Stimulated activated CD8-positive, alpha-beta memory T cell treated with anti-CD3 and anti-CD28 coated beads, Interleukin-4, amount 100 ng/mL, for 4 hours (primary cell): ENCODE results near the gene ALKBH4.
"Not testable (repeated sequence)": the region's sequence is repeated elsewhere in the genome, so short reads cannot be mapped to it uniquely, and the experiment has no call there.

ENCODE experiments used
- DNase-seq, 2 donors: peaks; one replicate each; pipeline ENCODE4 v3.0.0-alpha.2; 2020; ENCODE audit warnings: low read depth in 2 of 2, low spot score in 1 of 2

The ALKBH4 gene

GRCh38 chr7:102429141-102429899 lies 35.3 kb downstream of the ALKBH4 start:
- DNase-seq: no peak

DNA sequence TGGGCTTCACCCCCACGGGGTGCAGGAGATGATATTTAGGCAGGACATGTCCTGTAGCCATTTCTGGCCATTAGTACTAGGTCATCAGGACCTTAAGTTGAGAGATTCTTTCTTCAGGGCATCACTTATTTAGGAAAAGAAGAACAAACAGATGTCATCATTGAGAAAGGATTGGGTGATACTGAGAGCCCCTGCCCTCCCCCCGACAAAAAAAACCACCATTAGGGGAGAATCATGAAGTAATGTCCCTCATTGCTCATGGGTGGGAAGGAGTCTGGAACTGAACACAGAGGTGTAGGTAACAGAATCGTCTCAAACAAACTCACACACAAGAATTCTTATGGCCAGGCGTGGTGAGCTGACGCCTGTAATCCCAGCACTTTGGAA lies 37.7 kb downstream of the ALKBH4 start:
- DNase-seq: no peak

- DNase-seq: peak; percentile 57 to 70
Measured at GRCh38 chr7:102426268-102427018, 38.2 kb downstream of the ALKBH4 start.

- DNase-seq: peak; percentile 69 to 74
Measured at GRCh38 chr7:102425639-102426267, 38.9 kb downstream of the ALKBH4 start.

- no peak for DNase-seq
Measured at GRCh38 chr7:102424787-102425218, 39.9 kb downstream of the ALKBH4 start.

DNA sequence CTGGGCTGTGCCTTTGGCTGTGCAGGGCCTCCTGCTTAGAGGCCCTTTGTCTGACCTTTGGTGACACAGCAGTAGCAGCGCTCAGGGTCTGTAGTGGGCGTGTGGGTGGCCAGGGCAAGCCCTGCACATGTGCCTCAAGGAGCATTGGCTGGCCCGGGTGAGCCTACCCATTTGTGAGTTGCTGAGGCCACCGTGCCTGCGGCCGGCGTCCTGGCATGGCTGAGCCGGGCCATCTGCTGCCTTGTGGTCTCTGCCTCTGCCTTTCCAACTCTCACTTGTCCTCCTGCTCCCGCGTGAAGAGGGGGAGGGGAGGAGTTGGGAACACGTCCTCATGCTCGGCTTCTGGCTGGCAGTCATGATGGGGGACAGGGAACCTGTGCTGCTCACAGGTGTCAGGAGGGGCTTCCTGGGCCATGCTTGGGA lies 40.5 kb downstream of the ALKBH4 start:
- DNase-seq: no peak

- DNase-seq: no peak
Measured at GRCh38 chr7:102421706-102422240, 42.9 kb downstream of the ALKBH4 start.

DNA sequence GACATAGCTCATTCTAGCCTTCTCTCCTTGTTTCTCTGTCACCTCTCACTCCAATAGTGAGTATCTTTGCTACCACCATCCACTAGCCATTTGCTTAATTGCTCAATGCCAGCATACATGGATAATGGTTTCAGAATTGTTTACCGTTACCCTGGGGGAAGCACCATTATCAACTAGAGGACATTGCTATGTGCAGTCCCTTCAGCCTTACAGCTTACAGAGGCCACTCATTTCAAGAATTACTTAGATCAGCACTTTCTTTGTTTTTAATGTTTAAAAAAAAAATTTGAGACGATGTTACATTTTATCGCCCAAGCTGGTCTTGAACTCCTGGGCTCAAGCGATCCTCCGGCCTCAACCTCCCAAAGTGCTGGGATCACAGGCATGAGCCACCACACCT lies 46.1 kb downstream of the ALKBH4 start:
- no peak for DNase-seq

DNA sequence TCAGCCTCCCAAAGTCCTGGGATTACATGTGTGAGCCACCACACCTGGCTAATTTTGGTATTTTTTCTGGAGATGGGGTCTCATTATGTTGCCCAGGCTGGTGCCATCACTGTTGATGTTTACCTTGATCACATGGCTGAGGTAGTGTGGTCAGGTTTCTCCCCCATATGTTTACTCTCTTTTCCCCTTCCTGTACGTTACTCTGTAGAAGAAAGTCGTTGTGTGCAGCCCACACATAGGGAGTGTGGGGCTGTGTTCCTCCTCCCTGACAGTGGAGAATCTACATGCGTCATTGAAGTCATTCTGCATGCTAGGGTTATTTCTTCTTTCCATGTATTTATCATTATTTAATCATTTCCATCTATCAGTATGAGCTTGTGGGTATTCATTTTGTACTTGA lies 47.6 kb downstream of the ALKBH4 start:
- DNase-seq: no peak

DNA sequence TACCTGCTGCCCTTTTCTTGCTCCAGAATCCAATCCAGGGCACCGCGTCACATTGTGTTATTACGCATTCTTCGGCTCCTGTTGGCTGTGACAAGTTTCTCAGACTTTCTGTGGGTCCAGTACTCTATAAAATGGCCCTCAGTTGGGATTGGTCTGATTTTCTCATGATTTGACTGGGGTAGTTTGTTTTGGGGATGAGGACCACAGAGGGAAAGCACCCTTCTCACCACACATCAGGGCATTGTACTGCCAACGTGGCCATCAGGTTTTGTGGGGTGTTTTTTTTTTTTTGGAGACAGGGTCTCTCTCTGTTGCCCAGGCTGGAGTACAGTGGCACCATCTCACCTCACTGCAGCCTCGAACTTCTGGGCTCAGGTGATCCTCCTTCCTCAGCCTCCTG lies 48.3 kb downstream of the ALKBH4 start:
- no peak for DNase-seq

GRCh38 chr7:102415685-102416225 lies 48.9 kb downstream of the ALKBH4 start:
- no peak for DNase-seq

DNA sequence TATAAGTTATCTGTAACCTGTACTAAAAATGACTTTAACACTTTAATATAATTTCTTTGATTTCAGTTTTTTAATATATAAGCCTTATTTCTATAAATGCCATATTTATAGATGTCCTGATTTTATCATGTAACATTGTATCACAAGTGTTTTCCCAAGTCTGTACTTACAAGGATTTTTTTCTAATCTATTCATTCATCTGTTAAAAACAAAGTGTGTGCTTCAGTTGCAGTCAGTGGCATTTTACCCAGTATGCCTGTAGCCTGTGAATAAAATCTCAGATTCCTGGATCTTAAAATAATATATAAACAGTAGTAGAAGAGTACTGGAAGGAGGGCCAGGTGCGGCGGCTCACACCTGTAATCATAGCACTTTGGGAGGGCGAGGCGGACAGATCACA lies 51.1 kb downstream of the ALKBH4 start:
- DNase-seq: no peak

GRCh38 chr7:102413091-102413490 lies 51.6 kb downstream of the ALKBH4 start:
- DNase-seq: no peak

- DNase-seq: no peak
Measured at GRCh38 chr7:102412548-102412947, 52.1 kb downstream of the ALKBH4 start.

DNA sequence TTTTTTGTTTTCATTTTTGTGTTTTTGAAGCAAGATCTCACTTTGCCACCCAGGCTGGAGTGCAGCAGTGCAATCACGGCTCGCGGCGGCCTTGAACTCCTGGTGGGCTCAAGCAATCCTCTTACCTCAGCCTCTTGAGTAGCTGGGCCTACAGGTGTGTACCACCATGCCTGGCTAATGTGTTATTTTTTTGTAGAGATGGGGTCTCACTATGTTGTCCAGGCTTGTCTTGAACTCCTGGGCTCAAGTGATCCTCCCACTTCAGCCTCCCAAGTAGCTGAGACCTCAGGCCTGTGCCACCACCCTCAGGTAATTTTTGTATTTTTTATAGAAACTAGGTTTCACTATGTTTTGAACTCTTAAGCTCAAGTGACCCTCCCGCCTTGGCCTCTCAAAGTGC lies 53.7 kb downstream of the ALKBH4 start:
- no peak for DNase-seq

GRCh38 chr7:102410123-102410522 lies 54.5 kb downstream of the ALKBH4 start:
- no peak for DNase-seq

- no peak for DNase-seq
Measured at GRCh38 chr7:102409340-102409739, 55.3 kb downstream of the ALKBH4 start.

GRCh38 chr7:102408530-102408929 lies 56.1 kb downstream of the ALKBH4 start:
- DNase-seq: not testable (repeated sequence)

- no peak for DNase-seq
Measured at GRCh38 chr7:102407910-102408309, 56.8 kb downstream of the ALKBH4 start.
